Uterus (tissue), 4 donors: ENCODE measurements around the gene SRBD1. TPM values are rescaled to one million over a fixed set of nuclear protein-coding genes. Genes with fewer than 3 reads are reported as not detected.

ENCODE experiments used
- DNase-seq, 2 donors: peaks; one replicate each; pipeline ENCODE4 v3.0.0-alpha.2; 2019 to 2020
- H3K27ac ChIP-seq, 2 donors: fragments of 200-600 bp; sonication (generic); 1 replicate in 1 of 2; 2 replicates in 1 of 2; pipeline ENCODE4 v1.5.1; 2016 to 2018
- H3K27me3 ChIP-seq, 2 donors: fragments of 200-600 bp; sonication (generic); one replicate each; pipeline ENCODE4 v1.5.1; 2018 to 2019; ENCODE audit warnings: control low read depth in 1 of 2
- H3K36me3 ChIP-seq, 2 donors: fragments of 200-600 bp; sonication (generic); one replicate each; pipeline ENCODE4 v1.5.1; 2019; ENCODE audit warnings: control low read depth in 1 of 2
- H3K4me1 ChIP-seq, 2 donors: fragments of 200-600 bp; sonication (generic); one replicate each; pipeline ENCODE4 v1.5.1; 2018 to 2019; ENCODE audit warnings: control low read depth in 1 of 2
- H3K4me3 ChIP-seq, 2 donors: fragments of 200-600 bp; sonication (generic); 1 replicate in 1 of 2; 2 replicates in 1 of 2; pipeline ENCODE4 v1.5.1; 2018 to 2019; ENCODE audit warnings: mild to moderate bottlenecking in 1 of 2
- H3K9me3 ChIP-seq, 2 donors: fragments of 200-600 bp; sonication (generic); one replicate each; pipeline ENCODE4 v1.5.1; 2019; ENCODE audit warnings: control low read depth in 1 of 2
- CTCF ChIP-seq, 4 experiments: fragments of 200-600 bp in 2 of 4; fragments of 450-650 bp in 2 of 4; sonication (generic) in 2 of 4; IDR thresholded peaks; one replicate each; pipeline ENCODE4 v1.5.1; 2016 to 2019; ENCODE audit warnings: antibody characterized with exemption in 4 of 4, mild to moderate bottlenecking in 2 of 4, moderate library complexity in 1 of 4
- POLR2A ChIP-seq, 2 donors: fragments of 450-650 bp; IDR thresholded peaks; one replicate each; pipeline ENCODE4 v1.6.1; 2016; ENCODE audit warnings: antibody characterized with exemption in 2 of 2, mild to moderate bottlenecking in 1 of 2, moderate library complexity in 1 of 2
- intact Hi-C: fragments of 100-400 bp; cut with DNase I; formaldehyde crosslinking; loops from one replicate; pipeline ENCODE4 v1.15.1; 2023; ENCODE audit warnings: low total_unique reads
- total RNA-seq, 4 donors: library from RNA; depleted of rRNA in 3 of 4; stranded (reverse); fragments of >200 nt in 3 of 4; gene quantifications; one replicate each; pipeline versions ENCODE4 v1.1.0 to v1.2.4, GENCODE V29; 2014 to 2023
- donor health status: DM: yes; HTN: yes; CAD: no.

The SRBD1 gene
- total RNA-seq, 4 donors from 2014 or later = 13.1 to 65.8 (median 34.0) TPM

GRCh38 chr2:45598545-45598944 is 12.5 kb downstream of the SRBD1 start:
- Histone ChIP-seq H3K27ac (no peak overlapping the region), H3K27me3 (no peaks in the 10 kb centered on the region), H3K36me3 (no peaks in the 10 kb centered on the region), H3K9me3 (no peaks in the 10 kb centered on the region), H3K4me1 (no peaks in the 10 kb centered on the region), H3K4me3 (no peak overlapping the region)
- no peak for DNase-seq
- intact Hi-C loops = no loop called here
- TF ChIP-seq POLR2A (IDR thresholded peaks at IDR 0.05) (no peak), CTCF (IDR thresholded peaks at IDR 0.05) (no peak)

- TF ChIP-seq CTCF (IDR thresholded peaks at IDR 0.05) = no peak
- no peak for TF ChIP-seq POLR2A (IDR thresholded peaks at IDR 0.05)
- no peak for DNase-seq
- intact Hi-C loops = no loop called here
- Histone ChIP-seq H3K27ac (no peak overlapping the region), H3K36me3 (no peaks in the 10 kb centered on the region), H3K4me1 (no peaks in the 10 kb centered on the region), H3K9me3 (no peaks in the 10 kb centered on the region), H3K27me3 (no peaks in the 10 kb centered on the region), H3K4me3 (no peak overlapping the region)
These were observed 14.3 kb downstream of the SRBD1 start for GRCh38 chr2:45596761-45597160.

- DNase-seq = peak in 1 of 2 donors; percentile 31
- Histone ChIP-seq H3K36me3 (no peaks in the 10 kb centered on the region), H3K9me3 (no peaks in the 10 kb centered on the region), H3K27ac (no peak overlapping the region), H3K4me3 (no peak overlapping the region), H3K27me3 (no peaks in the 10 kb centered on the region), H3K4me1 (no peaks in the 10 kb centered on the region)
- intact Hi-C loops = no loop called here
- TF ChIP-seq POLR2A (IDR thresholded peaks at IDR 0.05) (no peak), CTCF (IDR thresholded peaks at IDR 0.05) (no peak)
These were observed 15.2 kb downstream of the SRBD1 start for GRCh38 chr2:45595721-45596435.

- Histone ChIP-seq H3K36me3 (no peaks in the 10 kb centered on the region), H3K27ac (no peak overlapping the region), H3K4me3 (no peak overlapping the region), H3K27me3 (no peaks in the 10 kb centered on the region), H3K9me3 (no peaks in the 10 kb centered on the region), H3K4me1 (no peaks in the 10 kb centered on the region)
- no peak for DNase-seq
- TF ChIP-seq POLR2A (IDR thresholded peaks at IDR 0.05) (no peak), CTCF (IDR thresholded peaks at IDR 0.05) (no peak)
- intact Hi-C loops = no loop called here
These were observed 20.0 kb downstream of the SRBD1 start for GRCh38 chr2:45591073-45591472.

GRCh38 chr2:45588158-45588829 is 22.8 kb downstream of the SRBD1 start:
- TF ChIP-seq CTCF (IDR thresholded peaks at IDR 0.05) = no peak
- no peak for TF ChIP-seq POLR2A (IDR thresholded peaks at IDR 0.05)

More at GRCh38 chr2:45588158-45588829, 22.8 kb downstream of the SRBD1 start:
- DNase-seq = no peak
- Histone ChIP-seq H3K27me3 (no peaks in the 10 kb centered on the region), H3K9me3 (no peaks in the 10 kb centered on the region), H3K4me1 (no peaks in the 10 kb centered on the region), H3K4me3 (no peak overlapping the region), H3K27ac (no peak overlapping the region), H3K36me3 (no peaks in the 10 kb centered on the region)
- intact Hi-C loops = no loop called here
